Activated CD4-positive, alpha-beta T cell treated with anti-CD3 and anti-CD28 coated beads for 24 hours (primary cell): ENCODE results near the gene SORCS2.

Experiments
- DNase-seq, 2 donors: peaks; one replicate each; pipeline ENCODE4 v3.0.0-alpha.2; 2020; ENCODE audit warnings: low read depth in 2 of 2

Gene SORCS2

GRCh38 chr4:7663075-7663541 lies 470.8 kb downstream of the SORCS2 start:
- no peak for DNase-seq

DNA sequence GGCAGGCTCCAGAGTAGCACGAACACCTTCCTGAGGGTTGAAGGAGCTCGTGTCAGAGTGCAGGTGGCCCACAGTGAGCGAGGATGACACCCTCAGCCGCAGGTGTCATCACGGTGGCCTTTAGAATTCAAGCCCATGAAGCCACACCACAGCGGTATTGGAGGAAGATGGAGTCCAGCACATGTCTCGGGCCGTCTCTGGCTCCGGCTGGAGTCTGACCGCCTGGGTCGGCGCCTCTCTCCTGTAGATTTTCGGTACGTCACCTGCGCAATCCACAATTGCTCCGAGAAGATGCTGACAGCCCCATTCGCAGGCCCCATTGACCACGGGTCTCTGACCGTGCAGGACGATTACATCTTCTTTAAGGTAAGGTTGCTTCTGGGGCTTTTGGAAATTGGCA lies 471.8 kb downstream of the SORCS2 start:
- no peak for DNase-seq

DNA sequence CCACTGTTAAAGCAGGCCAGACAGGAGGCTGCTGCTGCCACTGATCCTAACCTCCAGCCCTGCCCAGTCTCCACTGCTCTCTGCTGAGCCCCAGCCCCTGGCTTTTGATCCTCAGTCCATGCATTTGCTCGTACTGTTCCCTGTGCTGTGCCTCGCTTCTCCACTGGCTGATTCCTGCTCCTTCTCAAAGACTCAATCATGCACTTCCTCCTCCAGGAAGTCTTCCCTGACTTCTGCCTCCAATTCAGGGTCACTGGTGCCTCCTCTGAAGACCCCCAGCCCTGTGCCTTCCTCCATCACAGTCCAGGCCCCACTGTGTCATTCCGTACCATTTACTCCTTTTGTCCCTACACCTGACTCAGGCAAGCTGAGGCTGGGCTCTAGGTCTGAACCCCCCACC lies 473.0 kb downstream of the SORCS2 start:
- DNase-seq, result no peak

GRCh38 chr4:7666011-7666410 lies 473.7 kb downstream of the SORCS2 start:
- DNase-seq, result no peak

GRCh38 chr4:7666744-7667143 lies 474.4 kb downstream of the SORCS2 start:
- DNase-seq, result no peak

DNA sequence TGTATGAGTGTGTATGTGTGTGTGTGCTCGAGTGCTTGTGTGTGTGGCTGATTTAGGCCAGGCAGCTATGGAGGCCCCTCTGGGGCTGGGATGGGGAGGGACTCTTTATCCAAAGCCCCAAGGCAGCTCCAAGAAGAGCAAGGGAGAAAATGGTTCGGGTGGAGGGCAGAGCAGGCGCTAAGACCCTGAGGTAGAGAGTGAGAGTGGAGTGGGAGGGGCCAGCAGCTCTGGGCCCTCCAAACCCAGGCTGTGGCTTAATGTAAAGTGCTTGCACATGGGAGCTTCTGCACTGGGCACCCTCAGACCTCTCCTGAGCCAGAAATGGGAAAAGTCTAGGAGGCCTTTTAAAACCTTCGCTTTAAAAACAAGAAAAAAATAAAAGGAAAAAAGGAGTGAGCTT lies 475.9 kb downstream of the SORCS2 start:
- no peak for DNase-seq

- no peak for DNase-seq
Measured at GRCh38 chr4:7668826-7669225, 476.5 kb downstream of the SORCS2 start.

DNA sequence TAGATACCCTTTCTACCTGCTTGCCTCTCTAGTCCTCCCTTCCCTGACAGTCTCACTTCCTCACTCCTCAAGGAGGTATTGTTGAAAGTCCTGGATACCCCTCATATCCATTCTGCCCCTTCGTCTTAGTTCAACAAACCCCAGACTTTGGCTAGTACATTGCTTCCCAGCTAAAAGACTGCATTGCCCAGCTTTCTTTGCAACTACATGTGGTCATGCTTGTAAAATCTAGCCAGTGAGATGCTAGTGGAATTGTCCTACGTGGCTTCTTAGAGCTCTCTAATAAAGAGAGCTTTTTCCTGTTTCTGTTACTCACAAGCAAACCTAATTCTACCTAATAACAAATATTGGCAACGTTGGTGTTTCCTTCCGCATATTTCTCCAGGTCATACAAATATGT lies 480.3 kb downstream of the SORCS2 start:
- no peak for DNase-seq

- no peak for DNase-seq
Measured at GRCh38 chr4:7673121-7673520, 480.8 kb downstream of the SORCS2 start.

DNA sequence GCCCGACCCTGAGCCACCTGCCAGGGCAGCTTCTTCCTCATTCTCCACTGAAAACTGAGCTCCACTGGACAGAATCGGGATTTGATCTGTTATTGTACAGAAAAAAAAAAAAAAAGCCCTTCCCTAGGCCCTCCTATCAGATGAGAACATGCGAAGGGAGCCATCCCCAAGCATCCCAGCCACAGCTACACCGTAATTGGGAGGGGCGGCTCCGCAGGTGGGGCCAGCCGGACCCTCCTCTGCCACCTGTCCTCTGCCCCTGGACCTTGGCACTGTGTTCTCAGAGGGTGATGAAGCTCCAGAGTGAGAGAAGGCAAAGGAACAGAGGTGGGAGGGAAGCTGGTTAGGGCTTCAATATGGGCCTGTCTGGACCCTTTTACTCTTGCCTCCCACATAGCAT lies 482.4 kb downstream of the SORCS2 start:
- no peak for DNase-seq

DNA sequence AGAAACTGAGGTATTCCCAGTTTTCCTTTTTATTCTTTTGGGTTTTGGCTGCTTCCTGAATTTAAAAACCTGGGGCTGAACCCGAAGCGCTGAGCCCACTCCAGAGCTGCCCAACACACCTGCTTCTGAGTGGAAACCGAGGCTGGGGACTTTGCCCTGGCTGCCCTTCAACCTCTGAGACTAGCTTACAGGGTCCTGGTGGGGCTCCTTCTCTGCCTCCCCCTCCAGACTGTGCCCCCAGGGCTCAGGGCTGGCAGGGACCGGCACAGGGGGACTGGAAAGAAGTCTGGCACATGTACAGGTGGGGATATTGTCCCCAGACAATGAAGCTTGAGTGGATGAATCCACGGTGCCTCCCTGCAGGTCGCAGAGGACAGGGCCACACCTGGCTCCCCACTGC lies 482.8 kb downstream of the SORCS2 start:
- DNase-seq, result no peak

DNA sequence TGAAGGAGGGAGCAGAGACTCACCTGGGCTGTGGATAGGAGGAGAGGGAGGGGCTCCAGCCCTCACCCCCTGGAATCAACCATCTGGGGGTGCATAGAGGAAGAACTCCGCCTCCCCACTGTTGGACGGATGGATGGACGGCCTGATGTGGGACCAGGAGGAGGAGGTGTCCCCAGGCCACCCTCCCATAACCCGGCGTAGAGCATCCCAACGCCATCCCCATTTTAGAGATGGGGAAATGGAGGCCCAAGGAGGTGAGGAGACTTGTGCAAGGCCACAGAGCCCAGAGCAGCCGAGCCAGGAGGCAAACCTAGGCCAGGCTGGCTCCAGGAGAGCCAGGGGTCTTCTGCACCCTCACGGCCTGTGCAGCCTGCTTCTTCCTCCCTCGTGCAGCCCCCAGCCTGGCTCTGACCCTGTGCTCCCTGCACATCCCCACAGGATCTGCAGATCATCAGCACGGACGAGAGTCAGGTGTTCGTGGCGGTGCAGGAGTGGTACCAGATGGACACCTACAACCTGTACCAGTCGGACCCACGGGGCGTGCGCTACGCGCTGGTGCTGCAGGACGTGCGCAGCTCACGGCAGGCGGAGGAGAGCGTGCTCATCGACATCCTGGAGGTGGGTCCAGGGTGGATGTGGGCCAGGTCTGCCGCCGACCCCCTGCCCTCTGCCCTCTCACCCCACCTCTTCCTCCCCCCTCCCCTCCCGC lies 483.4 kb downstream of the SORCS2 start:
- DNase-seq, result no peak

DNA sequence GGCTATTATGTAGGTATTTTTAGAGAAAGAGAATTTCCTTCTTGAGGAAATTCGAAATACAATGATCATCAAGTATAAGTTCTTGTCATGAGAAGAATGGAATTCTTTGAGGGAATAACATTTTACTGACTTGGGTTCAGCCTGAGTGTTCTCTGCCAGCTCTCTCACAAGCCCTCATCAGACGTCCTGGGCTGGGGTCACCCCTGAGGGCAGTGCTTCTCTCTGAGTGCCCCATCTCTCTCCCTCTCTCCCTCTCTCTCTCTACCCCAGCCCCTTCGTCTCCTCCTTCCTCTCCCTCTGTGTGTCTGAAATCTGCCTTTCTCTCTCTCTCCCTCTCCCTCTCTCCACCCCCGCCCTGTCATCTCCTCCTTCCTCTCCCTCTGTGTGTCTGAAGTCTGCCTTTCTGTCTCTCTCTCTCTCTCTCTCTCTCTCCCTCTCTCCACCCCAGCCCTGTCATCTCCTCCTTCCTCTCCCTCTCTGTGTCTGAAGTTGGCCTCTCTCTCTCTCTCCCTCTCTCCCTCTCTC lies 484.1 kb downstream of the SORCS2 start:
- no peak for DNase-seq

DNA sequence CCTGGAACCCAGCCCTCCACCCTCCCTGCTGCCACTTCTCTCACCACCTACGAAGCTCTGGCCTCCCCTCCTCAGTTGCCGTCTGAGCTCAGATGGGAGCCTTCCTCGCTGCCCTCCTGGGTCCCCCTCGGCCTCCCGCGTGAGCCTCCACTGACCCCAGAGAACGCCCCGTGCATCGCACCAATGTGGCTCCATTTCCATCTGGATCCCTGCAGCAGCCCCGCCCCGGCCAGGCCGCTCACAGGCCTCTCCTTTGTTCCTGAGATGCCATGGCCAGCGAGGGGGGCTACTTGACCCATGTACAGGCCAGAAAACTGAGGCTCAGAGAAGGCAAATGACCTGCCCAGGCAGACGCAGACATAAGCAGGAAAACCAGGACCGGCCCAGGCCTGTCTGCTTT lies 484.7 kb downstream of the SORCS2 start:
- no peak for DNase-seq

DNA sequence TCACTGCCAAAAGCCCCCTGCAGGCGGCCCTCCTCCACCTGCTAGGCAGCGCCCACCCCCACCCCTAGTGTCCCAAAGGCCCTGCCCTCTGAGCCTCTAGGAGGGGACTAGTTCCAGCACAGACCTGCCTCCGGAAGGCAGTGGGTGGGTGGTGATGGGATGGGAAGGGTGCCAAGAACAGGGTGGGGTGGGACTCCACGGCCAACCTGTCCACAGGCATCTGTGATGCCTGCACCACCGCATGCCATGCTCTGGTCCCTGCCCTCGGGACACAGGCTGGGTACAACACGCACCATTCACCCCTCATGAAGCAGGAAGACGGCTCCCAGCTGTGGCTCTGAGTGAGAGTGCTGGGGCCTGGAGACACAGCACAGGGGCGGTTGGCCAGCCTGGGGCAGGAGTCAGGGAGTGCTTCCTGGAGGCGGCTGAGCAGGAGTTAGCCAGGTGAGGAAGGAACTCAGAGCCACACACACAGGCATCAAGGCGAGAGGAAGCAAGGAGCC lies 485.5 kb downstream of the SORCS2 start:
- no peak for DNase-seq

DNA sequence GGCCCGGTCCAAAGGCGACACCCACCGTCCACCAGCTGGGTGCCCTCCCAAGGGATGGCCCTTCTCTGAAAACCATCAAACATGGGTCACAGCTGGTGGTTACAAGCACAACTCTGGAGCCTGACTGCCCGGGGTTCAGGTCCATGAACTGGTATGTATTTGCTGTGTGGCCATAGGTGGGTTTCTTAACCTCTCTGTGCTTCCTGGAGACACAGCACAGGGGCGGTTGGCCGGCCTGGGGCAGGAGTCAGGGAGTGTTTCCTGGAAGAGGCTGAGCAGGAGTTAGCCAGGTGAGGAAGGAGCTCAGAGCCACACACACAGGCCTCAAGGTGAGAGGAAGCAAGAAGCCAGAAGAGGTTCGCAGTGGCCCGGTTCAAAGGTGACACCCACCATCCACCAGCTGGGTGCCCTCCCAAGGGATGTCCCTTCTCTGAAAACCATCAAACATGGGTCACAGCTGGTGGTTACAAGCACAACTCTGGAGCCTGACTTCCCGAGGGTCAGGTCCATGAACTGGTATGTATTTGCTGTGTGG lies 486.0 kb downstream of the SORCS2 start:
- DNase-seq, result no peak

DNA sequence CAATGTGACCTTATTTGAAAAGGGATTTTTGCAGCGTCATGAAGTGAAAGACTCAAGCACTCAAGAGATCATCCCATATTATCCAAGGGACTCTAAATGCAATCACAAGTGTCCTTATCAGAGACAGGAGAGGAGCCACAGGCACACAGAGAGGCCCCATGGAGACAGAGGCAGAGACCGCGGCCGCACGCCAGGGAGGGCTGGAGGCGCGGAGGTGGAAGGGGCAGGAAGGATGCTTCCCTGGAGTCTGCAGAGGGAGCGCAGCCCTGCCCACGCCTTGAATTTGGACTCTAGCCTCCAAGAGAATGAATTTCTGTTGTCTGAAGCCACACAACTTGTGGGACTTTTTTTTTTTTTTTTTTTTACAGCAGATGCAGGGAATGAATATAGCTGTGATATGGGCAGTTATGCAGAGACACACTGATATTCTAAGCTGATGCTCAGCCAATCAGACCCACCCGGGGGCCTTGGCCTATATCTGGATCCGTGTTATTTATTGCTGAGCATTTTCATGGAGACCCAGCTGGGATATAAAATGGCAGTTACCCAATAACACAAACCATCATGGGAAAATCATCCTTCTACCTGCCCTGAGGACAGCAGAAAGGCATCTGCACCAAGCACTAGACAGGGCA lies 487.2 kb downstream of the SORCS2 start:
- DNase-seq, result no peak

GRCh38 chr4:7680106-7680505 lies 487.8 kb downstream of the SORCS2 start:
- DNase-seq, result no peak

DNA sequence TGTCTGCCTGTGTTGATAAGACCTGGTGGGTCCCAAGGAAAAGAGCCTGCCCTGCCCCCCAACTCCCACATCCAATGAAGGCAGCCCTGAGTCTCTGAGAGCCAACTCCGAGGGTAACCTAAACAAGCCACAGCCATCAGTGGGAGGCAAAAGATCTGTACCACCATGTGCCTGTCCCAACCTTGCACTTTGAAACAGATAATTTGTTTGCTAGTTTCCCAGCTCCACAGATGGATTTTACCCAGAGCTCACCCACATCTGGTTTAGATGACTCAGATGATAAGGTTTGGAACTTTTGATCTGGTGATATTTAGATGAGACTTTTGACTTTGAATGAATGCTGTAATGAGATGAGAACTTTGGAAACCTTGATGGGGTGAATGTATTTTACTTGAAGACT lies 488.4 kb downstream of the SORCS2 start:
- no peak for DNase-seq

DNA sequence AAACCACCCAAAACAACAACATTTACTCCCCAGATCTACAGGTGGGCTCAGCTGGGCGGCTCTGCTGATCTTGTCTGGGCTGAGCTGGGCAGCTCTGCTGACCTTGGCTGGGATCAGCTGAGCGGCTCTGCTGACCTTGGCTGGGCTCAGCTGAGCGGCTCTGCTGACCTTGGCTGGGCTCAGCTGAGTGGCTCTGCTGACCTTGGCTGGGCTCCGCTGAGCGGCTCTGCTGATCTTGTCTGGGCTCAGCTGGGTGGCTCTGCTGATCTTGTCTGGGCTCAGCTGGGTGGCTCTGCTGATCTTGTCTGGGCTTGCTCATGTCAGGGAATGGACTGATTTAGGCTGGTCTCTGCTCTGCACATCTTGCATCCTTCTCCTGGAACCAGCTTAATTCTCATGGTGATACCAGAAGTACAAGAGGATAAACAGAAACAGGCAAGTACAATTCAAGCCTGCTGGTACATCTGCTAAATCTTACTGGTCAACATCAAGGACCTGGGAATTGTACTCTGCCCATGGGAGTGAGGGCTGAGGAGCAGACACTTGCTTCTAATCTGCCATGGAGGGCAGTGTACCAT lies 490.9 kb downstream of the SORCS2 start:
- DNase-seq, result no peak

DNA sequence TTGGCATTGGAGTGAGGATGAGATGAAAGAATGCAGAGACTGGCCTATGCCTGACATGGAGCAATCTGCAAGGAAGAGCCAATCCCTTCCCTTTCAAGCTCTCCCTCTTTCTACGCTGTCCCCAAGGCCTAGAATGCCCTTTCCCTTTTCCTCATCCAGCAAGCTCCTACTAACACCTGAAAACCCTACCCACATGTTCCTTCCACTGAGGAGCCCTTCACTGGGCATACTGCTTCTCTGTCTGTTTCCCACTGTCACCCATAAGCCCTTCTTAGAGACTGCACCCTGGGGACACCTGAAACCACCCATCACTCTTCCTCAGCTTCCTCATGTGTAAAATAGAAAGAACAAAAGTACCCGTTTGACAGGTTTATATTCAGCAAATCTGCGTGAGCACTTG lies 492.0 kb downstream of the SORCS2 start:
- no peak for DNase-seq

DNA sequence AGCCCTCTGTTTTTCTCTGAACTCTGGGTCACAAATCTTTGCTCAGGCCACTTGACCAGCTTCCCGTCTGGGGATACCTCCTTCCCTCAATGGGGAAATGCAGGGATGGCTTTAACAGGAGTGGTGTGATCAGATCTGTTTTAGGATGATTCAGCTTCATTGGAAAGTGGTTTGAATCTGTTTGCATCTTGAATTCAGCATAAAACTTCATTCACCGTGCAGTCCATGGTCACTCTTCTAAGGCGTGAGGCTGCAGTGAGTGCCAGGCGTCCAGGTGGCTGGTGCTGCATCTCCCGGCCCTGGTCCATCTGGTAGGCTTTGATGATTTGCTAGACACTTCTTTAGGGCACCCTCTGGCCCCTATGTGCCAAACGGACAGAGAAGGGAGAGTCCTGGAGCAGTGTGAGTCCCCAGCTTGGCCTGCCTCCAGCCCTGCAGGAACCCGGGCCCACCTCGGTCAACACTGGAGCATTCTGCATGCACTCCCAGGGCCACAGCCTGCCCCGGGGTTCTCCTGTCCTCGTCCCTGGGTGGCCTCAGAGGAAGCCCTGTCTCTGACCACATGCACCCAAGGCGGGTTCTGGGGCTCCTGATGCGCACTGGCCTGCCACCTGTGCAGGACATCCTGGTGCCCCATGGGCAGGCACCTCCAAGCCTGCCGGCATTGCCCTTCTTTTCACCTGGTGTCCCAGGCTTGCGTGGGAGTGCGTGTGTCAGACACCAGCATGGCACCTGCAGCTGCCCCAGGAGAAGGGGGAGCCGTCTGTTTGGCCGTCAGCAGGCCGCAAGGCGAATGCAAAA lies 493.9 kb downstream of the SORCS2 start:
- DNase-seq, result no peak
